K562 (cell line): ENCODE results near the gene GPR85. TPM values are rescaled to one million over a fixed set of nuclear protein-coding genes. Genes with fewer than 3 reads are reported as not detected.

Experiments used
- ATAC-seq: fragments of 200-7000 bp; cut with Tn5 transposase; 3 replicates; pipeline ENCODE4 v1.9.1; 2020; ENCODE audit warnings: moderate library complexity
- BruUV-seq: library from RNA; stranded (reverse); fragments of 400-500 nt; replicated peaks from 2 replicates; lab custom pipeline; 2021; lab: Mats Ljungman, UMichigan
- CTCF ChIA-PET: fragments of 300-600 bp; formaldehyde crosslinking; extraction: SDS; loops from one replicate; lab custom pipeline; 2021; ENCODE audit warnings: low intra/inter-chr PET ratio; lab: Yijun Ruan, JAX
- POLR2A ChIA-PET: fragments of 300-600, 350-650 bp; sonication (Branson Sonifier 250); formaldehyde crosslinking; extraction: SDS; loops from one replicate; lab custom pipeline; 2021; ENCODE audit warnings: antibody characterized with exemption, inconsistent platforms; lab: Yijun Ruan, JAX
- DNase-seq, 4 experiments: peaks; one replicate each; pipeline versions ENCODE4 v3.0.0 to v3.0.0-alpha.2; 2011 to 2018; ENCODE audit warnings: low spot score in 3 of 4, mixed read lengths in 3 of 4; ENCODE audit errors: extremely low read depth in 1 of 4
- FAIRE-seq: peaks from 2 replicates; lab custom pipeline; 2011; peaks lifted over from hg19 to GRCh38; lab: Jason Lieb, UNC
- H2AFZ ChIP-seq: 2 replicates; pipeline ENCODE4 v1.6.0; 2011; ENCODE audit warnings: low read depth, low read length, control low read depth, inconsistent platforms
- H3K27ac ChIP-seq: fragments of 200-600 bp; 3 replicates; pipeline ENCODE4 v1.8.0; 2011; ENCODE audit warnings: low read depth, mild to moderate bottlenecking, control low read depth, inconsistent platforms, low read length, moderate library complexity, mixed read lengths; ENCODE audit errors: extremely low read depth
- H3K27me3 ChIP-seq, 2 experiments: fragments of 300-600 bp in 1 of 2; 2 replicates in 1 of 2; 3 replicates in 1 of 2; pipeline versions ENCODE4 v1.6.0 to v1.8.0; 2011; ENCODE audit warnings: inconsistent platforms in 2 of 2, low read length in 2 of 2, mild to moderate bottlenecking in 1 of 2, mixed read lengths in 1 of 2, moderate library complexity in 1 of 2; ENCODE audit not compliant: control insufficient read depth in 2 of 2, insufficient read depth in 2 of 2
- H3K36me3 ChIP-seq: fragments of 300-600 bp; 3 replicates; pipeline ENCODE4 v1.8.0; 2011; ENCODE audit warnings: mild to moderate bottlenecking, low read length, inconsistent platforms; ENCODE audit not compliant: control insufficient read depth, insufficient read depth
- H3K4me1 ChIP-seq, 2 experiments: fragments of 200-600 bp in 1 of 2; replicated peaks in 1 of 2; 2 replicates in 1 of 2; 3 replicates in 1 of 2; pipeline versions ENCODE4 v1.5.1 to v1.8.0; 2011; ENCODE audit warnings: inconsistent platforms in 2 of 2, low read length in 2 of 2, mild to moderate bottlenecking in 1 of 2, mixed read lengths in 1 of 2, moderate library complexity in 1 of 2; ENCODE audit not compliant: control insufficient read depth in 2 of 2, insufficient read depth in 2 of 2
- H3K4me2 ChIP-seq: 2 replicates; pipeline ENCODE4 v1.6.1; 2011; ENCODE audit warnings: low read length, control low read depth, inconsistent platforms, mixed read lengths; ENCODE audit not compliant: insufficient read depth
- H3K4me3 ChIP-seq: fragments of 200-600 bp; sonication (generic), shearing (Covaris generic); 2 replicates; pipeline ENCODE4 v1.5.1; 2016; ENCODE audit warnings: control low read depth, inconsistent platforms
- H3K79me2 ChIP-seq: fragments of 200-600 bp; 3 replicates; pipeline ENCODE4 v1.8.0; 2011; ENCODE audit warnings: low read length, inconsistent platforms; ENCODE audit not compliant: control insufficient read depth, insufficient read depth
- H3K9ac ChIP-seq, 2 experiments: 2 replicates each; pipeline versions ENCODE4 v1.6.0 to v1.6.1; 2011; ENCODE audit warnings: low read depth in 2 of 2, low read length in 2 of 2, control low read depth in 1 of 2, inconsistent platforms in 1 of 2, mild to moderate bottlenecking in 1 of 2, mixed read lengths in 1 of 2; ENCODE audit not compliant: insufficient read depth in 1 of 2
- H3K9me1 ChIP-seq: one replicate; pipeline ENCODE4 v1.6.0; 2011; ENCODE audit warnings: inconsistent platforms, mild to moderate bottlenecking, low read length, moderate library complexity; ENCODE audit not compliant: control insufficient read depth, insufficient read depth
- H3K9me3 ChIP-seq: replicated peaks from 2 replicates; pipeline ENCODE4 v1.5.1; 2011; ENCODE audit warnings: low read depth, low read length, inconsistent platforms; ENCODE audit not compliant: control insufficient read depth, insufficient read depth
- H4K20me1 ChIP-seq: replicated peaks from 2 replicates; pipeline ENCODE4 v1.6.1; 2011; ENCODE audit warnings: low read length, inconsistent platforms, mixed read lengths; ENCODE audit not compliant: control insufficient read depth, insufficient read depth
- ARID1B ChIP-seq: fragments of 450-650 bp; IDR thresholded peaks from 2 replicates; pipeline ENCODE4 v1.6.1; 2016; ENCODE audit warnings: antibody characterized with exemption, mild to moderate bottlenecking, inconsistent platforms
- CBFA2T3 ChIP-seq: fragments of 450-650 bp; IDR thresholded peaks from 2 replicates; pipeline ENCODE4 v1.6.1; 2017
- CTBP1 ChIP-seq: fragments of 450-650 bp; IDR thresholded peaks from 2 replicates; pipeline ENCODE4 v1.6.1; 2016; ENCODE audit warnings: borderline replicate concordance
- ESRRA ChIP-seq: fragments of 450-650 bp; IDR thresholded peaks from 2 replicates; pipeline ENCODE4 v1.6.1; 2014; ENCODE audit warnings: low read depth, mild to moderate bottlenecking, moderate library complexity, borderline replicate concordance
- FOXM1 ChIP-seq, 2 experiments: fragments of 450-650 bp in 1 of 2; sonication (generic) in 1 of 2; formaldehyde crosslinking in 1 of 2; IDR thresholded peaks; 2 replicates each; pipeline versions ENCODE4 v1.6.1 to v1.9.0; 2017 to 2022; ENCODE audit warnings: low read depth in 2 of 2, mild to moderate bottlenecking in 2 of 2, missing genetic modification reagents in 1 of 2, moderate library complexity in 1 of 2
- HMBOX1 ChIP-seq: sonication (generic); IDR thresholded peaks from 2 replicates; pipeline ENCODE4 v1.6.1; 2016
- JUND ChIP-seq, 2 experiments: IDR thresholded peaks; 2 replicates in 1 of 2; 3 replicates in 1 of 2; pipeline ENCODE4 v1.6.1; 2011; ENCODE audit warnings: borderline replicate concordance in 2 of 2, low read depth in 2 of 2, low read length in 2 of 2, improper control_type of control experiment in 1 of 2, missing biosample characterization in 1 of 2, missing genetic modification characterization in 1 of 2, missing genetic modification reagents in 1 of 2
- MAFK ChIP-seq: IDR thresholded peaks from 2 replicates; pipeline ENCODE4 v1.6.1; 2011; ENCODE audit warnings: low read length, improper control_type of control experiment
- MTA2 ChIP-seq: fragments of 450-650 bp; IDR thresholded peaks from 2 replicates; pipeline ENCODE4 v1.6.1; 2016; ENCODE audit warnings: low read depth
- PML ChIP-seq: IDR thresholded peaks from 2 replicates; pipeline ENCODE4 v1.6.1; 2012; ENCODE audit warnings: low read length, inconsistent platforms
- POLR3G ChIP-seq: IDR thresholded peaks from 2 replicates; pipeline ENCODE4 v1.6.1; 2011; ENCODE audit not compliant: insufficient read length, insufficient replicate concordance; ENCODE audit errors: extremely low read depth
- TAL1 ChIP-seq: fragments of 450-650 bp; IDR thresholded peaks from 2 replicates; pipeline ENCODE4 v1.6.1; 2016; ENCODE audit warnings: mild to moderate bottlenecking
- TCF3 ChIP-seq: sonication (generic); formaldehyde crosslinking; IDR thresholded peaks from 2 replicates; pipeline ENCODE4 v1.4.0; 2020; ENCODE audit warnings: mild to moderate bottlenecking, missing genetic modification reagents
- TEAD4 ChIP-seq, 2 experiments: sonication (generic) in 1 of 2; formaldehyde crosslinking in 1 of 2; IDR thresholded peaks; 2 replicates each; pipeline versions ENCODE4 v1.6.1 to v1.8.0; 2012 to 2022; ENCODE audit warnings: borderline replicate concordance in 1 of 2, inconsistent platforms in 1 of 2, low read length in 1 of 2, mild to moderate bottlenecking in 1 of 2, missing genetic modification reagents in 1 of 2
- VEZF1 ChIP-seq: fragments of 200-800 bp; sonication (Bioruptor generic); IDR thresholded peaks from 2 replicates; pipeline ENCODE4 v1.6.1; 2017; ENCODE audit warnings: missing genetic modification characterization, missing compliant biosample characterization
- ZC3H4 ChIP-seq: sonication (generic); formaldehyde crosslinking; IDR thresholded peaks from 2 replicates; pipeline ENCODE4 v1.9.0; 2021; ENCODE audit warnings: missing genetic modification reagents, borderline replicate concordance
- ZNF639 ChIP-seq, 2 experiments: fragments of 200-800 bp in 1 of 2; sonication (Bioruptor generic) in 1 of 2; sonication (generic) in 1 of 2; formaldehyde crosslinking in 1 of 2; IDR thresholded peaks in 1 of 2; conservative IDR thresholded peaks in 1 of 2; 2 replicates each; pipeline versions ENCODE4 v1.5.0 to v1.6.1; 2016 to 2020; ENCODE audit warnings: missing compliant biosample characterization in 1 of 2, missing genetic modification characterization in 1 of 2, missing genetic modification reagents in 1 of 2
- ZNF780A ChIP-seq: fragments of 250-450 bp; sonication (Bioruptor Pico); IDR thresholded peaks from 2 replicates; pipeline ENCODE4 v1.5.0; 2021; ENCODE audit warnings: mild to moderate bottlenecking
- WGBS: fragments of 100-300 bp; shearing (Covaris generic); methylation state at CpG from one replicate; pipeline ENCODE4 v1.1.6; 2016; ENCODE audit warnings: low coverage, mixed read lengths; ENCODE audit not compliant: insufficient coverage; ENCODE audit errors: missing lambda C conversion rate; 5-methylcytosine and 5-hydroxymethylcytosine counted together
- in situ Hi-C: fragments of 300-500 bp; cut with MboI; formaldehyde crosslinking; loops from 4 replicates; pipeline ENCODE4 v1.15.0; 2018; ENCODE audit warnings: inconsistent platforms, mixed read lengths
- intact Hi-C: fragments of 100-400 bp; cut with micrococcal nuclease; formaldehyde crosslinking; loops from 2 replicates; pipeline ENCODE4 v1.14.2; 2022
- polyA plus RNA-seq, 8 experiments: library from polyadenylated mRNA; depleted of rRNA in 4 of 8; stranded (reverse) in 5 of 8; unstranded in 3 of 8; fragments of >200 nt; fragmentation: Nextera tagmentation in 2 of 8; fragmentation: Illumina TruSeq in 1 of 8; extraction: Ambion mirVana in 2 of 8; extraction: Trizol in 1 of 8; gene quantifications; 2 replicates each; pipeline versions ENCODE4 v1.2.1 to v1.2.3, GENCODE V29; 2011 to 2014; ENCODE audit warnings: inconsistent platforms in 1 of 8, missing spikeins in 1 of 8
- total RNA-seq, 7 experiments: library from RNA; depleted of rRNA in 6 of 7; stranded (reverse); fragments of >200 nt in 6 of 7; fragmentation: Illumina TruSeq in 2 of 7; extraction: Trizol in 2 of 7; gene quantifications; 2 replicates each; pipeline versions ENCODE4 v1.2.1 to v1.2.3, GENCODE V29; 2011 to 2021; ENCODE audit warnings: low replicate concordance in 1 of 7

Gene GPR85
- total and polyA plus RNA-seq, 9 of the 15 experiments (the other 6 are each of a cell fraction or from before 2014, with no cell fraction given): 2.9 to 18.2 (median 4.0) TPM

GRCh38 chr7:113125728-113126127, 39.1 kb upstream of the GPR85 start:
- Histone ChIP-seq H3K4me3 (no peak overlapping the region), H3K9ac (no peak overlapping the region), H3K4me1 (peaks cover 0 to 15% of the 10 kb centered on the region in 2 experiments; a peak in 3 of 5 replicates), H3K9me3 (no peaks in the 10 kb centered on the region), H3K36me3 (no peaks in the 10 kb centered on the region), H3K9me1 (no peaks in the 10 kb centered on the region), H3K4me2 (no peak overlapping the region; the same call in 1 of the 2 replicates), H3K27ac (no peak overlapping the region), H4K20me1 (no peaks in the 10 kb centered on the region), H3K27me3 (no peaks in the 10 kb centered on the region), H3K79me2 (no peaks in the 10 kb centered on the region), H2AFZ (no peak overlapping the region)
- intact Hi-C loops: no loop called here
- in situ Hi-C loops: no loop called here
- WGBS: 2% methylated on average over 2 of the region's 2 CpGs
- ATAC-seq (peak; percentile 76), DNase-seq (peak in 2 of 4 experiments; percentile 31 to 68), FAIRE-seq (no peak)
- ChIA-PET POLR2A (interaction anchor here (0.7 to 1.1 kb wide), 3 partner anchors 10 to 138 kb away, joined by 3 read pairs; no protein-coding TSS in a partner anchor), CTCF (interaction anchor here (0.6 kb wide), 1 partner anchor 83 kb away, joined by 3 read pairs; no protein-coding TSS in a partner anchor)
- no TSS peak for BruUV-seq
- TF ChIP-seq ZC3H4 (CRISPR knock-in tag) (no peak), MTA2 (0 out of 2 replicates have a peak, but pooled peaks have one; percentile 34), TAL1 (peak; percentile 75), VEZF1 (CRISPR knock-in tag) (0 out of 2 replicates have a peak, but pooled peaks have one; percentile 20), ARID1B (peak; percentile 65), JUND (IDR thresholded peaks at IDR 0.05; ENCODE audit: borderline replicate concordance, low read depth, low read length) (no peak), JUND (tag; IDR thresholded peaks at IDR 0.05; ENCODE audit: borderline replicate concordance, low read depth, low read length) (no peak), ESRRA (peak; percentile 50; the same call in 1 of the 2 replicates), ZNF639 (CRISPR knock-in tag; conservative IDR thresholded peaks at IDR 0.05 in 1 of 2, IDR thresholded peaks at IDR 0.05 in 1 of 2) (0 out of 4 replicates have a peak, but pooled peaks of 1 of the 2 experiments have one; percentile 24), ZNF780A (CRISPR knock-in tag) (no peak), MAFK (no peak), TEAD4 (IDR thresholded peaks at IDR 0.05; ENCODE audit: low read length) (peak; percentile 89), TEAD4 (CRISPR knock-in tag; IDR thresholded peaks at IDR 0.05; ENCODE audit: borderline replicate concordance) (no peak), HMBOX1 (peak; percentile 59; the same call in 1 of the 2 replicates), CBFA2T3 (peak; percentile 76), CTBP1 (no peak), POLR3G (no peak), PML (peak; percentile 58; the same call in 1 of the 2 replicates), TCF3 (peak; percentile 77), FOXM1 (IDR thresholded peaks at IDR 0.05; ENCODE audit: low read depth) (0 out of 2 replicates have a peak, but pooled peaks have one; percentile 27), FOXM1 (CRISPR knock-in tag; IDR thresholded peaks at IDR 0.05; ENCODE audit: low read depth) (no peak)
